ENCODE data around the gene HAUS7. TPM values are rescaled to one million over a fixed set of nuclear protein-coding genes. Genes with fewer than 3 reads are reported as not detected.

The HAUS7 gene
- total and polyA plus RNA-seq, 2 of the 8 experiments (the other 6 are each of a cell fraction or from before 2014, with no cell fraction given) = 45.4 to 54.0 TPM

- H2AK5ac ChIP-seq (ENCODE audit: low read depth, low read length) = no peak overlapping the region
- H3K4ac ChIP-seq (replicated peaks; ENCODE audit: insufficient read length, low read depth, low read length) = no peak overlapping the region
- H3K27me3 ChIP-seq (replicated peaks in 1 of 4; ENCODE audit: control insufficient read depth in 3 of 4, extremely low read depth in 1 of 4, insufficient read depth in 3 of 4, low read length in 3 of 4) = no peaks in the 10 kb centered on the region
- no peak overlapping the region for H4K91ac ChIP-seq (replicated peaks; ENCODE audit: insufficient read length, low read length)
- H3K9me3 ChIP-seq (ENCODE audit: insufficient read depth in 2 of 2, low read depth in 1 of 2, low read length in 1 of 2) = no peaks in the 10 kb centered on the region; a peak in 1 of 4 replicates
- no peak overlapping the region for H3K9ac ChIP-seq (replicated peaks in 1 of 4; ENCODE audit: extremely low read depth in 1 of 4, low read depth in 3 of 4, low read length in 3 of 4)
- no peak overlapping the region for H3K27ac ChIP-seq (ENCODE audit: low read depth, low read length)
- no peak overlapping the region for H2BK15ac ChIP-seq (ENCODE audit: low read length)
- H3K79me2 ChIP-seq (ENCODE audit: control insufficient read depth in 1 of 2, insufficient read depth in 2 of 2, low read length in 2 of 2) = no peaks in the 10 kb centered on the region
- no peak overlapping the region for H4K5ac ChIP-seq (ENCODE audit: insufficient read length, low read depth, low read length)
- H3K23me2 ChIP-seq (ENCODE audit: low read depth, low read length) = no peaks in the 10 kb centered on the region
- H2BK12ac ChIP-seq (ENCODE audit: low read depth, low read length) = no peak overlapping the region
- FAIRE-seq (no peak), DNase-seq (ENCODE audit: low read depth in 1 of 2, low spot score in 2 of 2) (no peak)
- no peak overlapping the region for H3K18ac ChIP-seq (ENCODE audit: extremely low read depth, low read length)
- no peak overlapping the region for H2BK120ac ChIP-seq (replicated peaks; ENCODE audit: low read depth, low read length)
- H3K14ac ChIP-seq (ENCODE audit: insufficient read length) = no peak overlapping the region
- TF ChIP-seq EGR1 (IDR thresholded peaks at IDR 0.05; ENCODE audit: borderline replicate concordance, low read depth, low read length) (no peak), CBX5 (IDR thresholded peaks at IDR 0.05; ENCODE audit: low read depth, low read length) (no peak), EZH2 (IDR thresholded peaks at IDR 0.05; ENCODE audit: low read depth, low read length, severe bottlenecking) (no peak), ASH2L (IDR thresholded peaks at IDR 0.05; ENCODE audit: low read length) (no peak), SP4 (IDR thresholded peaks at IDR 0.05; ENCODE audit: low read length) (no peak), RAD21 (IDR thresholded peaks at IDR 0.05 in 1 of 2, conservative IDR thresholded peaks at IDR 0.05 in 1 of 2; ENCODE audit: low read depth in 2 of 2, low read length in 2 of 2) (no peak), TAF7 (optimal IDR thresholded peaks at IDR 0.05; ENCODE audit: borderline replicate concordance, low read depth, low read length) (no peak)
- H3K4me2 ChIP-seq (ENCODE audit: insufficient read depth in 1 of 2, low read depth in 2 of 2, low read length in 2 of 2) = no peak overlapping the region
- 85% methylated on average over 6 of the region's 17 CpGs; no CpG with 5 or more reads in 1 of the 2 experiments for WGBS, 2 experiments (ENCODE audit: extremely low coverage in 1 of 2, insufficient coverage in 1 of 2, insufficient read length in 1 of 2, insufficient replicate concordance in 2 of 2, low coverage in 1 of 2, low lambda C conversion rate in 2 of 2, missing lambda C conversion rate in 1 of 2)
- no peak overlapping the region for H2AFZ ChIP-seq (ENCODE audit: low read length)
- H2BK20ac ChIP-seq (ENCODE audit: low read length) = no peak overlapping the region
- no peaks in the 10 kb centered on the region for H4K20me1 ChIP-seq (replicated peaks in 1 of 2; ENCODE audit: control insufficient read depth in 1 of 2, insufficient read depth in 2 of 2, low read length in 2 of 2)
- H3K36me3 ChIP-seq (ENCODE audit: control insufficient read depth in 2 of 4, insufficient read depth in 4 of 4, low read length in 3 of 4) = no peaks in the 10 kb centered on the region
- no peak overlapping the region for H3K56ac ChIP-seq (replicated peaks; ENCODE audit: insufficient read length, low read depth, low read length)
- H2BK5ac ChIP-seq (ENCODE audit: low read depth, low read length) = no peak overlapping the region
- no peak overlapping the region for H3K4me3 ChIP-seq (ENCODE audit: extremely low read depth in 1 of 4, insufficient read depth in 2 of 4, low read depth in 3 of 4, low read length in 4 of 4)
- ChIA-PET POLR2A (ENCODE audit: partially characterized antibody) (no interaction called here), CTCF (ENCODE audit: partially characterized antibody) (interaction anchor here (0.9 to 1.6 kb wide), 3 partner anchors 10 to 457 kb away, joined by 3 to 5 read pairs (median 3); no protein-coding TSS in a partner anchor)
- no peak overlapping the region for H4K8ac ChIP-seq (ENCODE audit: extremely low read depth, insufficient read depth, low read length)
- no peak overlapping the region for H3K23ac ChIP-seq (ENCODE audit: insufficient read length)
- no peaks in the 10 kb centered on the region for H3K79me1 ChIP-seq (ENCODE audit: low read depth, low read length)
- no peaks in the 10 kb centered on the region for H3K4me1 ChIP-seq (replicated peaks in 1 of 4; ENCODE audit: control insufficient read depth in 3 of 4, insufficient read depth in 4 of 4, low read length in 3 of 4)
Measured at GRCh38 chrX:153398275-153398960, 72.0 kb downstream of the HAUS7 start.
